Fibroblast of mammary gland (primary cell): ENCODE data around the gene PIGM.
A peak's percentile ranks its signal among the peaks of the same experiment; 100 is the strongest.

Source experiments
- DNase-seq: peaks from one replicate; pipeline ENCODE4 v3.0.0-alpha.2; 2010; ENCODE audit warnings: low read depth
- H3K4me3 ChIP-seq: 2 replicates; pipeline ENCODE4 v1.5.1; 2011; ENCODE audit warnings: low read depth, mild to moderate bottlenecking, low read length, moderate library complexity; ENCODE audit not compliant: control insufficient read depth
- CTCF ChIP-seq: conservative IDR thresholded peaks from 2 replicates; pipeline ENCODE4 v1.5.1; 2011; ENCODE audit warnings: low read depth, low read length, inconsistent platforms; ENCODE audit not compliant: control insufficient read depth, insufficient read depth

The PIGM gene

GRCh38 chr1:160040476-160040875 lies 8.7 kb upstream of the PIGM start:
- no peak overlapping the region for H3K4me3 ChIP-seq
- TF ChIP-seq CTCF = no peak
- DNase-seq = no peak

GRCh38 chr1:160032165-160032820 lies 503 bp upstream of the PIGM start:
- no peak for DNase-seq
- peak overlapping the region; percentile 91 for H3K4me3 ChIP-seq
- no peak for TF ChIP-seq CTCF

- TF ChIP-seq CTCF = no peak
- peak overlapping the region; percentile 91 for H3K4me3 ChIP-seq
- no peak for DNase-seq
These were observed 979 bp downstream of the PIGM start for GRCh38 chr1:160030657-160031364.

GRCh38 chr1:160028426-160028825 lies 3.4 kb downstream of the PIGM start:
- no peak for TF ChIP-seq CTCF

GRCh38 chr1:160025314-160025713 lies 6.5 kb downstream of the PIGM start:
- no peak for TF ChIP-seq CTCF
- no peak overlapping the region for H3K4me3 ChIP-seq
- no peak for DNase-seq

More at GRCh38 chr1:160028426-160028825, 3.4 kb downstream of the PIGM start:
- no peak overlapping the region for H3K4me3 ChIP-seq
- DNase-seq = no peak

GRCh38 chr1:160024195-160024905 lies 7.4 kb downstream of the PIGM start:
- H3K4me3 ChIP-seq = no peak overlapping the region
- DNase-seq = no peak
- TF ChIP-seq CTCF = no peak
